Gastrocnemius medialis (tissue), 4 donors: ENCODE measurements around the gene F2RL2. TPM values are rescaled to one million over a fixed set of nuclear protein-coding genes. Genes with fewer than 3 reads are reported as not detected.

ENCODE experiments used
- ATAC-seq, 2 donors: fragments of 150-250 bp; one replicate each; pipeline ENCODE4 v1.9.1; 2016
- DNase-seq, 2 donors: peaks; one replicate each; pipeline ENCODE4 v3.0.0-alpha.2; 2019
- H3K27ac ChIP-seq, 4 donors: fragments of 200-600 bp; sonication (generic); 1 replicate in 1 of 4; 2 replicates in 3 of 4; pipeline ENCODE4 v1.5.1; 2016 to 2018; ENCODE audit warnings: mild to moderate bottlenecking in 2 of 4, moderate library complexity in 1 of 4
- H3K27me3 ChIP-seq, 3 donors: fragments of 200-600 bp; sonication (generic) in 2 of 3; 1 replicate in 1 of 3; 2 replicates in 2 of 3; pipeline versions ENCODE4 v1.5.1 to v1.6.0; 2016 to 2019; ENCODE audit warnings: mild to moderate bottlenecking in 1 of 3, moderate library complexity in 1 of 3
- H3K36me3 ChIP-seq, 2 donors: fragments of 200-600 bp; sonication (generic) in 1 of 2; one replicate each; pipeline ENCODE4 v1.5.1; 2017 to 2018
- H3K4me1 ChIP-seq, 2 donors: fragments of 200-600 bp; sonication (generic) in 1 of 2; one replicate each; pipeline ENCODE4 v1.5.1; 2016 to 2017; ENCODE audit warnings: mild to moderate bottlenecking in 2 of 2
- H3K4me3 ChIP-seq, 4 donors: fragments of 200-600 bp; sonication (generic) in 3 of 4; 1 replicate in 1 of 4; 2 replicates in 3 of 4; pipeline ENCODE4 v1.5.1; 2016 to 2019; ENCODE audit warnings: mild to moderate bottlenecking in 2 of 4
- H3K9me3 ChIP-seq, 3 donors: fragments of 200-600 bp; sonication (generic) in 2 of 3; 1 replicate in 1 of 3; 2 replicates in 2 of 3; pipeline ENCODE4 v1.5.1; 2016 to 2019
- CTCF ChIP-seq, 5 experiments: fragments of 450-650 bp in 3 of 5; fragments of 200-600 bp in 2 of 5; sonication (generic) in 2 of 5; IDR thresholded peaks in 4 of 5; conservative IDR thresholded peaks in 1 of 5; 1 replicate in 4 of 5; 2 replicates in 1 of 5; pipeline ENCODE4 v1.5.1; 2016 to 2019; ENCODE audit warnings: antibody characterized with exemption in 5 of 5, mild to moderate bottlenecking in 3 of 5, moderate library complexity in 3 of 5
- POLR2A ChIP-seq, 2 donors: fragments of 450-650 bp; IDR thresholded peaks; one replicate each; pipeline ENCODE4 v1.6.1; 2017; ENCODE audit warnings: antibody characterized with exemption in 2 of 2, mild to moderate bottlenecking in 2 of 2, moderate library complexity in 2 of 2
- in situ Hi-C, 4 donors: fragments of 200-750 bp; cut with MboI; loops; one replicate each; pipeline versions ENCODE4 v1.15.0 to v1.8.0; 2017; ENCODE audit warnings: low sequenced_read_pairs in 4 of 4
- intact Hi-C: fragments of 100-400 bp; cut with DNase I; formaldehyde crosslinking; loops from one replicate; pipeline ENCODE4 v1.15.1; 2023; ENCODE audit warnings: low total_unique reads
- total RNA-seq, 4 donors: library from RNA; depleted of rRNA; stranded (reverse); fragments of >200 nt; gene quantifications; one replicate each; pipeline versions ENCODE4 v1.1.0 to v1.2.3, GENCODE V29; 2016

The F2RL2 gene
- total RNA-seq, 4 donors from 2014 or later = not detected

GRCh38 chr5:76667495-76667894 lies 44.3 kb upstream of the F2RL2 start:
- no peaks in the 10 kb centered on the region for H3K4me1 ChIP-seq
- H3K36me3 ChIP-seq = no peaks in the 10 kb centered on the region
- H3K27ac ChIP-seq = no peak overlapping the region
- ATAC-seq = no peak
- no peaks in the 10 kb centered on the region for H3K27me3 ChIP-seq
- no peaks in the 10 kb centered on the region for H3K9me3 ChIP-seq
- TF ChIP-seq CTCF (IDR thresholded peaks at IDR 0.05 in 4 of 5, conservative IDR thresholded peaks at IDR 0.05 in 1 of 5) = no peak
- TF ChIP-seq POLR2A (IDR thresholded peaks at IDR 0.05) = no peak
- intact Hi-C loops (no loop called here), in situ Hi-C loops (no loop called here)
- no peak for DNase-seq
- no peak overlapping the region for H3K4me3 ChIP-seq

GRCh38 chr5:76664079-76664478 lies 40.9 kb upstream of the F2RL2 start:
- Histone ChIP-seq H3K4me3 (no peak overlapping the region), H3K9me3 (no peaks in the 10 kb centered on the region), H3K27ac (no peak overlapping the region), H3K4me1 (no peaks in the 10 kb centered on the region), H3K27me3 (no peaks in the 10 kb centered on the region), H3K36me3 (no peaks in the 10 kb centered on the region)
- in situ Hi-C loops (no loop called here), intact Hi-C loops (no loop called here)
- TF ChIP-seq POLR2A (IDR thresholded peaks at IDR 0.05) (no peak), CTCF (IDR thresholded peaks at IDR 0.05 in 4 of 5, conservative IDR thresholded peaks at IDR 0.05 in 1 of 5) (no peak)
- DNase-seq (no peak), ATAC-seq (no peak)

- ATAC-seq (no peak), DNase-seq (no peak)
- Histone ChIP-seq H3K27ac (no peak overlapping the region), H3K36me3 (no peaks in the 10 kb centered on the region), H3K4me3 (no peak overlapping the region), H3K9me3 (no peaks in the 10 kb centered on the region), H3K27me3 (no peaks in the 10 kb centered on the region), H3K4me1 (no peaks in the 10 kb centered on the region)
- intact Hi-C loops (no loop called here), in situ Hi-C loops (no loop called here)
- TF ChIP-seq CTCF (IDR thresholded peaks at IDR 0.05 in 4 of 5, conservative IDR thresholded peaks at IDR 0.05 in 1 of 5) = no peak
- no peak for TF ChIP-seq POLR2A (IDR thresholded peaks at IDR 0.05)
These were observed 40.4 kb upstream of the F2RL2 start for GRCh38 chr5:76663573-76663972.

- Histone ChIP-seq H3K27me3 (no peaks in the 10 kb centered on the region), H3K4me1 (no peaks in the 10 kb centered on the region), H3K36me3 (no peaks in the 10 kb centered on the region), H3K4me3 (no peak overlapping the region), H3K9me3 (no peaks in the 10 kb centered on the region), H3K27ac (no peak overlapping the region)
- in situ Hi-C loops = no loop called here
- ATAC-seq (no peak), DNase-seq (no peak)
- intact Hi-C loops = no loop called here
- TF ChIP-seq POLR2A (IDR thresholded peaks at IDR 0.05) = no peak
- TF ChIP-seq CTCF (IDR thresholded peaks at IDR 0.05 in 4 of 5, conservative IDR thresholded peaks at IDR 0.05 in 1 of 5) = no peak
These were observed 39.3 kb upstream of the F2RL2 start for GRCh38 chr5:76662521-76662920.

GRCh38 chr5:76660360-76660759 lies 37.2 kb upstream of the F2RL2 start:
- TF ChIP-seq CTCF (IDR thresholded peaks at IDR 0.05 in 4 of 5, conservative IDR thresholded peaks at IDR 0.05 in 1 of 5) (no peak), POLR2A (IDR thresholded peaks at IDR 0.05) (no peak)
- H3K27ac ChIP-seq = no peak overlapping the region
- intact Hi-C loops = no loop called here
- DNase-seq (no peak), ATAC-seq (no peak)
- H3K4me1 ChIP-seq = no peaks in the 10 kb centered on the region
- H3K36me3 ChIP-seq = no peaks in the 10 kb centered on the region
- no peaks in the 10 kb centered on the region for H3K27me3 ChIP-seq
- no peak overlapping the region for H3K4me3 ChIP-seq
- in situ Hi-C loops = no loop called here
- no peaks in the 10 kb centered on the region for H3K9me3 ChIP-seq
